KOPT-K1 (cell line): ENCODE measurements around the gene GTF3C1.
"Not testable (repeated sequence)": the region's sequence is repeated elsewhere in the genome, so short reads cannot be mapped to it uniquely, and the experiment has no call there.

ENCODE experiments used
- H3K27ac ChIP-seq: fragments of 200-600 bp; sonication (generic); 2 replicates; pipeline ENCODE4 v1.5.1; 2016; ENCODE audit warnings: antibody characterized with exemption, mild to moderate bottlenecking, low read depth, low read length; ENCODE audit not compliant: poor library complexity, severe bottlenecking
- H3K36me3 ChIP-seq: fragments of 200-600 bp; sonication (generic); 2 replicates; pipeline ENCODE4 v1.5.1; 2017; ENCODE audit warnings: antibody characterized with exemption, mild to moderate bottlenecking, low read length, moderate library complexity; ENCODE audit not compliant: insufficient read depth
- H3K9me3 ChIP-seq: fragments of 200-600 bp; sonication (generic); 2 replicates; pipeline ENCODE4 v1.5.1; 2017; ENCODE audit warnings: antibody characterized with exemption, low read length, mild to moderate bottlenecking; ENCODE audit not compliant: insufficient read depth, poor library complexity, severe bottlenecking

GTF3C1 gene

DNA sequence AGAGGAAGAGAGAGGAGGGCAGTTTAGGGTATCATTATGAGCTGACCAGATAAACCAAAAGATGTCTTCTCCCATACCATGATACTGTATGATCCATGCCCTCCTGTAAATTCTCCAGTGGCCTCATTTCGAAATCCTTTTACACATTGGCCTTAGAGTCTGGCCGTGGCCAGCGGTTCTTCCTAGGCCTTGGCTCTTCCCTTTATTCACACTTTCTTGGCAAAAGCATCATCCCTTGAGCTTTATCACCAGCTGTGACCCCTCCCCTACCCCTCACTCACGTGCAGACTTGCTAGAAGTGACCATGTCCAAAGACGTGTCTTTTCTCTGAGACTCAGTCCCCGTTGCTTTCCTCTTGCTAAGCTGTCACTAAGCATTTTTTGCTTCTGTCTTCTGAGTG is 23.0 kb upstream of the GTF3C1 start:
- Histone ChIP-seq H3K9me3 (no peaks in the 10 kb centered on the region), H3K27ac (no peak overlapping the region), H3K36me3 (no peaks in the 10 kb centered on the region)

DNA sequence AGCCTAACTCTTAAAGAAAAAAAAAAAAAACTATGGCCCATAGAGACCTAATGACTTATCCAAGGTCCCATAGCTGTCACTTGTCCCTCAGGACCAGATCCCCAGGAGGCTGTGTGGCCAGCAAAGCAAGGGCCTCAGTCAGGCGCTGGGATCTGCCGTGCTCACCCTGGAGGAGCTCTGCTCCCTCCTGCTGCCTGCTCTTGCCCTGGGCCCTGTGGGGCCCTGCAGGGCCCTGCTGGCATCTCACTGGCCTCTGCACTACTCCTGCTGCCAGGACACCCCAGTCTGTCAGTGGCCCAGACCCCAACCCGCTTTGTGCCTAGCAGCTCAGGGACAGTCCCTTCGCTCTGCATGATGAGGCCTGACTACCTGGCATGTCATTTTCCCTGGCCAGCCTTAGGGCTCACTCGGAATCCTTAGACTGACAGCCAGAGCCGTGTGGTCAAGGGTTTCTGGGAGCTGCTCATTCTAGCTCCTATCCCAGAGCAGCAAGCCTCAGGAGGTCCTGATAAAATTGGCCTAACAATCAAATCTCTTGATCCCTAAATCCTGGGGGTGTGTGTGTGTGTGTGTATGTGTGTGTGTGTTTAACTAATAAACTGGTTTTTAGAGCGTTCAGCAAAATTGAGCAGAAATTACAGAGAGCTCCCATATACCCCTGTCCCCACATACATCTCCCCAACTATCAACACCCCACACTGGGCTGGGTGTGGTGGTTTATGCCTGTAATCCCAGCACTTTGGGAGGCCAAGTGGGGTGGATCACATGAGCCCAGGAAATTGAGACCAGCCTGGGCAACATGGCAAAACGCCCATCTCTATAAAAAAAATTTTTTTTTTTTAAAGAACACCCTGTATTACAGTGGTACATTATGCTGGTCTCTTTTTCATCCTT is 22.0 kb upstream of the GTF3C1 start:
- no peaks in the 10 kb centered on the region for H3K36me3 ChIP-seq
- H3K9me3 ChIP-seq = no peaks in the 10 kb centered on the region
- no peak overlapping the region for H3K27ac ChIP-seq

DNA sequence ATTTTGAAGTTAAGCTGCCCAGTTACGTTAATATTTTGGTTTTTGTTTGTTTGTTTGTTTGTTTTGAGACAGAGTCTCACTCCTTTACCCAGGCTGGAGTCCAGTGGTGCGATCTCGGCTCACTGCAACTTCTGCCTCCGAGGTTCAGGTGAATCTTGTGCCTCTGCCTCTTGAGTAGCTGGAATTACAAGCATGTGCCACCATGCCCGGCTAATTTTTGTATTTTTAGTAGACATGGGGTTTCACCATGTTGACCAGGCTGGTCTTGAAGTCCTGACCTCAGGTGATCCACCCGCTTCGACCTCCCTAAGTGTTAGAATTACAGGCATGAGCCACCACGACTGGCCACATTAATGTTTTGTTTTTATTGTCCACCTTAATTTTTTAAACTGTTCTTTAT is 21.3 kb upstream of the GTF3C1 start:
- H3K36me3 ChIP-seq, H3K9me3 ChIP-seq, H3K27ac ChIP-seq: not testable (repeated sequence)

DNA sequence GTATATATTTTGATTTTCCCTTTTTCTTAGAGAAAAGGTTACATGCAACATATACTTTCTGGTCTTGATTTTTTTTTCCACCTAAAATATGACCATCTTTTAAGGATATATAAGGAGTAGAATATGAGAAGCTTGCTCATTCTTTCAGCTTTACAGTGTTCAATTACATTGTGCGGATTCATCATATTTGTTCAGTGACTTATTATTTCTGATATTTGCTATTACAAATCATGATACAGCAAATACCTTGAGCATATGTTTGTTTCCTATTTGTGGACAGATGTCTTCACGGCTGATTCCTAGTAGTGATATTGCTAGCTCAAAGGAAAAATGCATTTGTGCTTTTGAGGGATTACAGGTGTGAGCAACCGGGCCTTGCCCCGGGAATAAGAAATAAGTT is 18.4 kb upstream of the GTF3C1 start:
- H3K27ac ChIP-seq = no peak overlapping the region
- no peaks in the 10 kb centered on the region for H3K36me3 ChIP-seq
- H3K9me3 ChIP-seq = no peaks in the 10 kb centered on the region

DNA sequence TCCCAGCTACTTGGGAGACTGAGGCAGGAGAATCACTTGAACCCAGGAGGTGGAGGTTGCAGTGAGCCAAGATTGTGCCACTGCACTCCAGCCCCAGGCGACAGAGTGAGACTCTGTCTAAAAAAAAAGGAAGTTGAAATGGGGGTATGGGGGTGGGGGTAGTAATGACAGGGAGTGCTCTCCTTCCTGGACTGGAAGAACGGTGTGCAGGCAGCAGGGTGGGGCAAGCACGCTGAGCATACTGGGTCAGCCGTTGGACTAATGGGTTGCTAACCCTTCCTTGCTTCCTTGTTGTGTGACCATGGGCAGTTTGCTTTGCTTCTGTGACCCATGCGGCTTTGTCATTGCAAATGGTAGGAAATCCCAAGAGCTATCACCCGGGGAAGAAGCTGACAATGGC is 16.7 kb upstream of the GTF3C1 start:
- Histone ChIP-seq H3K27ac (no peak overlapping the region), H3K9me3 (no peaks in the 10 kb centered on the region), H3K36me3 (no peaks in the 10 kb centered on the region)

DNA sequence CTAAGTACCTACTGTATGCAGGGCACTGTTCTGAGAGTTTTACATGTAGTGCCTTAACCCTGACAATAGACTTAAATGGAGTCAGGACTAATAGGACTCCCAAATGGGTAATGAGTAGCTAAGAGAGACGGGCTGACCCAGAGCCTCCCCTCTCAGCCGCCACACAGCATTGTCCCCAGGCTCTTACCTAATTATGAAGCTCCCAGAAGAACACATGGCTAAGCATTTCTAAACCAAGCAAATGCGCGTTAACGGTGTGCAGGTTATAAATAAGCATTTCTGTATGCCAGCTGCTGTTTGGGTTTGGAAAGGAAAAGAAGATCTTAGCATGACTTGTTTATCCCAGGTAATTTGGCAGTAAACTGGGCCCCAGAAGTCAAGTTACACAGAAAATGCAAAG is 14.5 kb upstream of the GTF3C1 start:
- Histone ChIP-seq H3K36me3 (no peaks in the 10 kb centered on the region), H3K27ac (no peak overlapping the region), H3K9me3 (no peaks in the 10 kb centered on the region)

DNA sequence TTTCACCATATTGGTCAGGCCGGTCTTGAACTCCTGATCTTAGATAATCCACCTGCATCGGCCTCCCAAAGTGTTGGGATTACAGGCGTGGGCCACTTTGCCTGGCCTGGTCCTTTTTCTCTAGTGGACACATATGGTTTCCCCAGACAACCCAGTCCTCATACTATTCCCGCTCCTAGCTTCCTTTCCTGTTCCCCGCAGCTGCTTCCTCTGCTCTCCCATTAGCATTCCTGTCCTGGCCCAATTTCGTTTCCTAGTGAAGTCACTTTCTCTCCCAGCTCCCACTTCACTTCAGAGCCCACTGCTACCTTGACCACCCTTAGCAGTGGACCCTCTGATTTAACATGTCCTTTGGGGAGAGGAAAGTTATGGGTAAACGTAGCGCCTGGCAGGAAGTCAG is 11.5 kb upstream of the GTF3C1 start:
- no peak overlapping the region for H3K27ac ChIP-seq

DNA sequence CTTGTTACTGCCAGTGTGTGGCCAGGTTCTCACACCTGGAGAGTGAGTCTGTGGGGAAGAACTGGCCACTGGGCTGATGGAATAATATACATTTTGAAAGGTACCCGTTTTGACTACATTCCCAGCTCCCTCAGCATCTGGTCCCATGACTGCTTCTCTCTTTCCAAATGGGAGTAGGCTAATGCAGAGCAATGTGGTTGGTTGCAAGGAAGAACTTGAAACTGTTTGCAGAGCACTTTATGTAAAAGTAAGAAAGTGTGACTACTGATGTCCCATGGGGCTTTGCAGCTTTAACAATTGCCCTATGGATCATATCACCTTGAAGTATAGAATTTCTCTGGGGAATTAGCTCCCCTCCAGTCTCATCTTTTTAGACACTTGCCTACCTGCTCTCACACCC is 9.2 kb upstream of the GTF3C1 start:
- Histone ChIP-seq H3K9me3 (no peaks in the 10 kb centered on the region), H3K27ac (no peak overlapping the region)

More for the DNA sequence above, 11.5 kb upstream of the GTF3C1 start:
- no peaks in the 10 kb centered on the region for H3K9me3 ChIP-seq
- no peaks in the 10 kb centered on the region for H3K36me3 ChIP-seq

DNA sequence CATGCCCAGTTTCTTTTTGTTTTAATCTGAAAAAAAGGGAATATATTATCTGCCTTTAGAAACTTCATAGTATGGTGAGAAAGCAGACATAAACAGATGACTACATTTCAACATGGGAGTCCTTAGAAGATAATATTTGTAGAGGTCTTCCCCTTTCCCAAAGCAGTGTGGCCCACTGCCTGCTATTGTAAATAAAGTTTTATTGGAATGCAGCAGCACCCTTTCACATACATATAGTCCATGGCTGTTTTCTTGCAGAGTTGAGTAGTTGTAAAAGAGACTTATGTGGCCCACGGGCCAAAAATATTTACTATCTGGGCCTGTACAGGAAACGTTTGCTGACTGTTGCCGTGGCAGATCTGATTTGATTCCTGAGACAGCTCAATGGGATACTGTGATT is 8.7 kb upstream of the GTF3C1 start:
- H3K27ac ChIP-seq = no peak overlapping the region
- H3K9me3 ChIP-seq = no peaks in the 10 kb centered on the region
- H3K36me3 ChIP-seq = no peaks in the 10 kb centered on the region

More for the DNA sequence above, 9.2 kb upstream of the GTF3C1 start:
- H3K36me3 ChIP-seq = no peaks in the 10 kb centered on the region

DNA sequence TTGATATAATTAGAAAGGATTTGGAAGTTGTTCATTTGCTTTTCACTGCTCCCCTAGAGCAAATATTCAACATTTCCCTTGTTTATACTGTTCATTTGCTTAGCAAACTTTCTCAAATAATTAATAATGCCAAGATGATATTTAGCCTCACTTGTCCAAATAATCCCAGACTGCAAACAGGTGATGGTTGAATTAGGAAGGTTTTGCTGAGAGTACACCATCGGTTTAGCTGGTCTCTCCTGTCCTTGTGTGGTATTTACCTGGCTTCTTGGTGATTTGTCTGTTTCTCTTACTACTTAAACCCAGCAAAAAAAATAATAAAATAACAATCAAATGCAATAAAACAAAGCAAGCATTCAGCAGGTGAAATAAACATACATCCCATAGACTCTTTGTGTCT is 6.8 kb upstream of the GTF3C1 start:
- no peaks in the 10 kb centered on the region for H3K36me3 ChIP-seq

DNA sequence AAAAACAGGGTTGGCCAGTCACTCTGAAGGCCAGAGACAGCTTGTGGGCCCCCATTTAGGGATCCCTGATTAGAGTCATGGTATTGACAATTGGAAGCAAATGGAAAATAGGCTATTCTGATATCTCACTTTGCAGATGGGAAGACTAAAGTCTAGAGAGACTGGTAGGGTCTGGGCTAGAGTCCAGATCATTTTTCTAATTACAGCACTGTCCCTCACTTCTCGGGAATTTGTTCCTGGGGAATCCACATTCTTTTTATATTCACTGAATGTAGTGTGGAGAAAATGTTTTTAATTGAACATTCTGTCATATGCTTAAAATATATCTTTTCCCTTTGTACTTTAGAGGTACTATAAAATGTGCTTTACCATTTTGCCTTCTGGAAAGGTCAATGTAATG is 1.3 kb upstream of the GTF3C1 start:
- Histone ChIP-seq H3K9me3 (no peaks in the 10 kb centered on the region), H3K36me3 (peaks cover 1% of the 10 kb centered on the region; the same call in 1 of the 2 replicates), H3K27ac (no peak overlapping the region)

More for the DNA sequence above, 6.8 kb upstream of the GTF3C1 start:
- Histone ChIP-seq H3K27ac (no peak overlapping the region), H3K9me3 (no peaks in the 10 kb centered on the region)

DNA sequence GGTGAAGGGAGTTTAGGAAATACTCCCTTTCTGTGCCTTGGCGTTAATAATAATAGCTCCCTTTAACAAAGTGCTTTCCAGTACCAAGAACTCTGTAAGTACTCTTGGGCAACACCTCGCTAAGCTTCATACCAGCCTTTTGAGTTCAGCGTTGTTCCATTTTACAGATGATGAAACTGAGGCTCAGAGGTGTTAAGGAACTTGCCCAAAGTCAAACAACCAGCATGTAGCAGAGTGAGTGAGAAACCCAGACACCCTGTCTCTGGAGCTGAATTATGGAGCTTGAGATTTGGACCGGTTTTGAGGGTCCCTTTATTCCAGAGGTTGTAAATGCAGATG is 838 bp upstream of the GTF3C1 start:
- no peaks in the 10 kb centered on the region for H3K9me3 ChIP-seq
- H3K36me3 ChIP-seq = peaks cover 6% of the 10 kb centered on the region
- peak overlapping the region; percentile 66 for H3K27ac ChIP-seq

DNA sequence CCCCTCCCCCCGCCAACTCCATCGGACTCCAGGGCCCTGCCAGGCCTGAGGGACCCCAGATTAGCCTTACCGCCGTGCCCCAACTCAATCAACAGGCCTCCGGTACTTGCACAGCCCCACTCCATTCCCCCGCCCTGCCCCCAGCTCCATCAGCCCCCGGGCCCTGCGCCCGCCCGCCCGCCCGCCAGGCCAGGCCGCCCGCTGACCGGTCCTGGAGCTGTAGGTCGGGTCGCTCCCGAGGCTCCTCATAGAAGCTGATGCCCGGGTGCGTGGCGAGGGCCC is 308 bp downstream of the GTF3C1 start:
- Histone ChIP-seq H3K27ac (peak overlapping the region; percentile 57), H3K9me3 (no peaks in the 10 kb centered on the region), H3K36me3 (peaks cover 17% of the 10 kb centered on the region)

DNA sequence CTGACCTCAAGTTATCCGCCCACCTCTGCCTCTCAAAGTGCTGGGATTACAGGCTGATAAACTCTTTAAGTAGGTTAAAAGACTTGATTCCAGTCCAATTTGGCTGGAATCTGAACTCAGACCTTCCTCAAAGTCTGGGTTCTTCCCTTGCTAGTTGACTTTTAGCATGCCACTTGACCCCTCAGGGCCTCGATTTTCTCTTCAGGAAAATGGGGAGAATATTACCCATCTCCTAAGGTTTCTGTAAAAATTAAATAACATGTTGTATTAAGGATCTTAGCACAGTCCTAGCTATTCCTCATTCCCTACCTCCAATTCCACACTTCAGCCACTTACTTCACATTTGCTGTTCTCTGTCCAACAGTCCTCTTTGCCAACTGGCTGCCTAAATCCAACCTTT is 1.9 kb downstream of the GTF3C1 start:
- H3K9me3 ChIP-seq = no peaks in the 10 kb centered on the region
- H3K36me3 ChIP-seq = peaks cover 33% of the 10 kb centered on the region
- H3K27ac ChIP-seq = no peak overlapping the region

DNA sequence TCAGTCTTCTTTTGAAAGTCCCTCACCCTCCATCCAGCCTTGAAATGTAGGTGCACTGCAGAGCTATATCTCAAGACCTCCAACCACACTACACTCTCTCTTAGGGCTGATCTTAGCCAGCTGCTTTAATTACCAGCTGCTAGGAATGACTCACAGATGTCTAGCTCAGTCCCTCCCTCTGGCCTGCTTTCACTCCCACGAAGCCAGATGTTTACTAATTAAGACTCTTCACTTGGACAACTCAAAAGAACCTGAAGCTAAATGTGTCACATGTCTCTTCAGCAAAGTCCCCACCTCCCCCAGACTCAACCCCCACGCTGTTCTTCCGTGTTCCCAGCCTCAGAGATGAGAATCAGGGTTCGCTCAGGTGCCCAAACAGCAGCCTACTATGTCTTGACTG is 2.6 kb downstream of the GTF3C1 start:
- H3K27ac ChIP-seq = no peak overlapping the region
- H3K36me3 ChIP-seq = peaks cover 40% of the 10 kb centered on the region
- H3K9me3 ChIP-seq = no peaks in the 10 kb centered on the region

DNA sequence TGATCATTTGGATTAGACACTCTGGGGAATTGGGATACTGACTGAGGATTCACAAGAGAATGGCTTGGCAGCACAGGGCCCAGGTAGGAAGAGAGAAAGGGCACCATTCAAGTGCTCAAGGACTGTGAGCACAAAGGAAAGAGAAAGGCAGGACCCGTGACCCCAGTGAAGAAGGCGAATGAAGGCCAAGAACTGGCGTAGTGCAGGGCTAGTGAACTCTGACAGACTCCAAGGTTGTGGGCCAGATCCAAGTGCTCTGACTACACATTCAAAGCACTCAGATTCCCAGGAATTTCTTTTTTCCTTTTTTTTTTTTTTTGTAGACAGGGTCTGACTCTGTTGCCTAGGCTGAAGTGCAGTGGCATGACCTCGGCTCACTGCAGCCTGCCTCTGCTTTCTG is 5.0 kb downstream of the GTF3C1 start:
- H3K27ac ChIP-seq = no peak overlapping the region
- H3K36me3 ChIP-seq = peaks cover 65% of the 10 kb centered on the region
- H3K9me3 ChIP-seq = no peaks in the 10 kb centered on the region
